A673 (cell line): ENCODE data around the gene RHOD. TPM values are rescaled to one million over a fixed set of nuclear protein-coding genes. Genes with fewer than 3 reads are reported as not detected.

Experiments
- BruUV-seq: library from RNA; stranded (reverse); fragments of 400-500 nt; replicated peaks from 2 replicates; lab custom pipeline; 2021; lab: Mats Ljungman, UMichigan
- CTCF ChIA-PET: fragments of 300-600 bp; sonication (Branson Sonifier 250); formaldehyde crosslinking; loops from one replicate; lab custom pipeline; 2022; ENCODE audit warnings: antibody characterized with exemption; lab: Charles Lee
- POLR2A ChIA-PET: fragments of 300-600 bp; sonication (Branson Sonifier 250); formaldehyde crosslinking; loops from one replicate; lab custom pipeline; 2022; ENCODE audit warnings: antibody characterized with exemption; ENCODE audit not compliant: low non-redundant PET; lab: Charles Lee
- DNase-seq: peaks from one replicate; pipeline ENCODE4 v3.0.0-alpha.2; 2015; ENCODE audit warnings: low spot score
- H3K27ac ChIP-seq: fragments of 200-600 bp; sonication (generic); 2 replicates; pipeline ENCODE4 v1.5.1; 2016; ENCODE audit warnings: mixed run types, low read depth, mild to moderate bottlenecking, mixed read lengths, antibody characterized with exemption, low read length; ENCODE audit not compliant: poor library complexity, severe bottlenecking
- H3K27me3 ChIP-seq: fragments of 200-600 bp; sonication (generic); replicated peaks from 2 replicates; pipeline ENCODE4 v1.6.1; 2017; ENCODE audit warnings: mixed run types, low read depth, mild to moderate bottlenecking, mixed read lengths, antibody characterized with exemption, low read length; ENCODE audit not compliant: insufficient read depth, poor library complexity
- H3K36me3 ChIP-seq: fragments of 200-600 bp; sonication (generic); 2 replicates; pipeline ENCODE4 v1.6.1; 2016; ENCODE audit warnings: mixed run types, mild to moderate bottlenecking, mixed read lengths, antibody characterized with exemption, low read length; ENCODE audit not compliant: insufficient read depth, poor library complexity, severe bottlenecking
- H3K4me1 ChIP-seq: fragments of 200-600 bp; sonication (generic); 2 replicates; pipeline ENCODE4 v1.6.1; 2017; ENCODE audit warnings: mixed run types, mild to moderate bottlenecking, mixed read lengths, antibody characterized with exemption, low read length; ENCODE audit not compliant: insufficient read depth, poor library complexity, severe bottlenecking
- H3K4me3 ChIP-seq: fragments of 200-600 bp; sonication (generic); 2 replicates; pipeline ENCODE4 v1.5.1; 2016; ENCODE audit warnings: low read depth, mixed run types, mild to moderate bottlenecking, mixed read lengths, low read length; ENCODE audit not compliant: poor library complexity, severe bottlenecking
- H3K9me3 ChIP-seq: fragments of 200-600 bp; sonication (generic); 2 replicates; pipeline ENCODE4 v1.6.1; 2016; ENCODE audit warnings: mixed run types, low read depth, mild to moderate bottlenecking, mixed read lengths, antibody characterized with exemption, low read length; ENCODE audit not compliant: poor library complexity, severe bottlenecking
- EZH2 ChIP-seq: fragments of 200-600 bp; sonication (generic); IDR thresholded peaks from 2 replicates; pipeline ENCODE4 v1.6.1; 2017; ENCODE audit warnings: borderline replicate concordance, low read depth, mild to moderate bottlenecking, mixed read lengths, antibody characterized with exemption, low read length; ENCODE audit not compliant: poor library complexity, severe bottlenecking
- intact Hi-C: fragments of 100-400 bp; cut with micrococcal nuclease; formaldehyde crosslinking; loops from one replicate; pipeline ENCODE4 v1.10.0; 2022; ENCODE audit not compliant: unreplicated experiment
- total RNA-seq: library from RNA; stranded (reverse); gene quantifications from 2 replicates; pipeline ENCODE4 v1.2.3, GENCODE V29; 2021
- TF ChIP-seq, protein P1 (sequence below): fragments of 300-800, 200-600 bp; sonication (generic); conservative IDR thresholded peaks from 2 replicates; pipeline ENCODE4 v1.5.1; 2017; ENCODE audit warnings: low read depth, mild to moderate bottlenecking, antibody characterized with exemption, low read length, moderate library complexity, mixed read lengths

Gene RHOD
- total RNA-seq, 1 experiment from 2014 or later = 0.88 TPM

DNA sequence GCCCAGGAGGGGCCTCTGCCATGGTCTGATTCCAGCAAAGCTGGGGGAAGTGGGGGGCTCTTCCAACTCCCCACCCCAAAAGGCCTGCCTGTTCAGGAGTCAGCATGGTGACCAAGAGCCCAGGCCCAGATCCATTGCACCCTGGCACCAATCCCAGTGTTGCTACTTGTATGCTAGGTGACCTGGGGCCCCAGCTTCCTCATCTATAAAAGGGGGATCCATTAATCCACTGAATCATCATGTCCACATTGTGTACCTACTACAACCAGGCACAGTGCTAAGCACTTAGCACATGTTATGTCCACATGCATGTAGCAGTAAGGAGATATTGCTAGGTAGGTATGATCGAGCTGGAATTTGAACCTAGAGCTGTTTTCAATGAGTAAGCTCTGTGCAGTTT, 31.7 kb upstream of the RHOD start:
- intact Hi-C loops = no loop called here
- POLR2A ChIA-PET = no interaction called here

DNA sequence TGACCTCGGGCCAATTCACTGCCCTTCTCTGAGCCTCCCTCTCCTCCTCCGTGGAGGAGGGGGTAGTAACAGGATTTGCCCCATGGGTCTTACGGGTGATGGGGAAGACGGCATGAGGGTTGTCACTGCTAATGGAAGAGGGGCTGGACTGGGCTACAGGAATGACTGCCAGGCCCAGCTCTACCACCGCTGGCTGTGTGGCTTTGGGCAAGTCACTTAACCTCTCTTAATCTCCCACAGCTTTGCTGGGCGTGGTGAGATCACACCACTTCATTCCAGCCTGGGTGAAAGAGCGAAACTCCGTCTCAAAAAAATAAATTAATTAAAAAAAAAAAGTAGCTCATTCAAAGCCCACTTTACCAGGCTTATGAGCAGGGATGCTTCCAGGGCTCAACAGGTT, 30.9 kb upstream of the RHOD start:
- H3K9me3 ChIP-seq = no peaks in the 10 kb centered on the region
- ChIA-PET CTCF (no interaction called here), POLR2A (interaction anchor here (0.6 kb wide), 1 partner anchor 18 kb away, joined by 5 read pairs; no protein-coding TSS in a partner anchor)
- no peak overlapping the region for H3K4me3 ChIP-seq
- H3K36me3 ChIP-seq = no peaks in the 10 kb centered on the region
- no TSS peak for BruUV-seq
- intact Hi-C loops = no loop called here
- TF ChIP-seq EZH2 = no peak
- TF ChIP-seq, protein P1, sequence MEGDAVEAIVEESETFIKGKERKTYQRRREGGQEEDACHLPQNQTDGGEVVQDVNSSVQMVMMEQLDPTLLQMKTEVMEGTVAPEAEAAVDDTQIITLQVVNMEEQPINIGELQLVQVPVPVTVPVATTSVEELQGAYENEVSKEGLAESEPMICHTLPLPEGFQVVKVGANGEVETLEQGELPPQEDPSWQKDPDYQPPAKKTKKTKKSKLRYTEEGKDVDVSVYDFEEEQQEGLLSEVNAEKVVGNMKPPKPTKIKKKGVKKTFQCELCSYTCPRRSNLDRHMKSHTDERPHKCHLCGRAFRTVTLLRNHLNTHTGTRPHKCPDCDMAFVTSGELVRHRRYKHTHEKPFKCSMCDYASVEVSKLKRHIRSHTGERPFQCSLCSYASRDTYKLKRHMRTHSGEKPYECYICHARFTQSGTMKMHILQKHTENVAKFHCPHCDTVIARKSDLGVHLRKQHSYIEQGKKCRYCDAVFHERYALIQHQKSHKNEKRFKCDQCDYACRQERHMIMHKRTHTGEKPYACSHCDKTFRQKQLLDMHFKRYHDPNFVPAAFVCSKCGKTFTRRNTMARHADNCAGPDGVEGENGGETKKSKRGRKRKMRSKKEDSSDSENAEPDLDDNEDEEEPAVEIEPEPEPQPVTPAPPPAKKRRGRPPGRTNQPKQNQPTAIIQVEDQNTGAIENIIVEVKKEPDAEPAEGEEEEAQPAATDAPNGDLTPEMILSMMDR = no peak
- no peak for DNase-seq
- no peaks in the 10 kb centered on the region for H3K27me3 ChIP-seq
- no peak overlapping the region for H3K27ac ChIP-seq
- H3K4me1 ChIP-seq = peaks cover 20% of the 10 kb centered on the region

More for the DNA sequence above, 31.7 kb upstream of the RHOD start:
- no peak overlapping the region for H3K4me3 ChIP-seq
- TF ChIP-seq, protein P1 = no peak
- TF ChIP-seq EZH2 = no peak
- no peaks in the 10 kb centered on the region for H3K36me3 ChIP-seq
- H3K27me3 ChIP-seq = no peaks in the 10 kb centered on the region
- H3K27ac ChIP-seq = no peak overlapping the region
- no peaks in the 10 kb centered on the region for H3K9me3 ChIP-seq
- no TSS peak for BruUV-seq
- CTCF ChIA-PET = no interaction called here
- DNase-seq = no peak
- peaks cover 20% of the 10 kb centered on the region for H3K4me1 ChIP-seq

DNA sequence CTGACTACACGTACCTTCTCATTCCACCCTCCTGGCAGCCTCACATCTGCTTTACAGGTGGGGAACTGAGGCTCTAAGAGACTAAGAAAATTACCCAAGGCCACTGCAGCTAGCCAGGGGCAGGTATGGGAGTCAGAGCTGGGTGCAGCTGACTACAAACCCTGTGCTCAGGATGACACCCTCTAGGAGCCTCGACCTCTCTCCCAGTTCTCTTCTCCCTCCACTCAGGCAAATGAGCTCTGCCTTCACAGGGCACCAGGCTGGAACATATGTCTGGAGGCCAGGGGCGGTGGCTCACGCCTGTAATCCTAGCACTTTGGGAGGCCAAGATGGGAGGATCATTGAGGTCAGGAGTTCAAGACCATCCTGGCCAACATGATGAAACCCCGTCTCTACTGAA, 29.7 kb upstream of the RHOD start:
- no peaks in the 10 kb centered on the region for H3K27me3 ChIP-seq
- DNase-seq = no peak
- no peak for TF ChIP-seq EZH2
- TF ChIP-seq, protein P1 = no peak
- H3K27ac ChIP-seq = no peak overlapping the region
- no peaks in the 10 kb centered on the region for H3K9me3 ChIP-seq
- CTCF ChIA-PET = no interaction called here
- H3K4me1 ChIP-seq = peaks cover 19% of the 10 kb centered on the region
- BruUV-seq = no TSS peak
- POLR2A ChIA-PET = no interaction called here
- intact Hi-C loops = no loop called here
- no peaks in the 10 kb centered on the region for H3K36me3 ChIP-seq
- no peak overlapping the region for H3K4me3 ChIP-seq
